Measurements from ENCODE around the gene FGD2.

FGD2 gene

DNA sequence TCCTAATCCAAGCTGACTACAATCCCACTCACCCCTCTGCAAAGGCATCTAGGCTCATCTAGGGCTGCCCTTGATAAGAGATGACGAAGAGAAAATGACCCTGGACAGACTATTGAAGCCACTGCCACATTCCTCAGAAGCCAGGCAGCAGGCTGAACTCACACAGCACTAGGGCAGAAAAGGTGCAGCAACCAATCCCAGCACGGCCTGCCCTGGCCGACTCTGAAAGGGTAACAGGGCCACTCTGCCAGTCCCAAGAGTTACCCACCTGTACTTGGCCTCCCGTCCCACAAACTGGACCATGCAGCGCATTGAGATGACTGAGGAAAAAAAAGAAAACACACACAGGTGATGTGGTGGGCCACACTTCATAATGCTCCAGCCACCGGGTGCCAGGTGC, 28.5 kb upstream of the FGD2 start:
- no peak overlapping the region for H3K4me3 ChIP-seq (ENCODE audit: control insufficient read depth, low read depth, low read length)
- no peak for DNase-seq (ENCODE audit: low read depth)
- TF ChIP-seq CTCF (conservative IDR thresholded peaks at IDR 0.05; ENCODE audit: control insufficient read depth, insufficient read depth, low read depth, low read length) = no peak

DNA sequence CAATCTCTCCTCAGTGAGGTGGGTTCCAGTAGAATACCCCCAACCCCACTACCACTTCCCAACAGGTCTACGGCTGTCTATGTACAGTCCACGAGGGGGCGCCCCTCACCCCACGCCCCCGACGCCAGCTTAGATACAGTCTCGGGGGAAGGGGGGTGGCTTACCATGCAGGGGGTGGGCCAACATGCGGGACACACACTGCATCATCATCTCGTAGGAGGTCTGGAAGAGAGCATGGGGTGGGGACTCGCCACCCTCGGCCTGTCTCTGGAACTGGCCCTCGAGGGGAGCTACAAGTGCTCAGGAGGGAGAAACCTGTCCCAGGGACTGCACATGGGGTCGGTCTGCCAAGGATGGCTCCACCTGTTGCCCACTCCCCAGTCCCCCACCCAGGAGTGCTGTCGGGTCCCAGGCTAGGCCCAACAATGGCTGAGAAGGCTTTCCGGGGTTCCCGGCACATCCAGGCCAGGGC, 27.9 kb upstream of the FGD2 start:
- peak; percentile 42 for DNase-seq (ENCODE audit: low read depth)
- no peak overlapping the region for H3K4me3 ChIP-seq (ENCODE audit: control insufficient read depth, low read depth, low read length)
- peak; percentile 37 for TF ChIP-seq CTCF (conservative IDR thresholded peaks at IDR 0.05; ENCODE audit: control insufficient read depth, insufficient read depth, low read depth, low read length)

GRCh38 chr6:36978421-36979346, 26.8 kb upstream of the FGD2 start:
- DNase-seq (ENCODE audit: low read depth) = no peak
- TF ChIP-seq CTCF (conservative IDR thresholded peaks at IDR 0.05; ENCODE audit: control insufficient read depth, insufficient read depth, low read depth, low read length) = no peak
- H3K4me3 ChIP-seq (ENCODE audit: control insufficient read depth, low read depth, low read length) = no peak overlapping the region

GRCh38 chr6:36979347-36979742, 26.1 kb upstream of the FGD2 start:
- DNase-seq (ENCODE audit: low read depth) = peak; percentile 62
- peak; percentile 85 for TF ChIP-seq CTCF (conservative IDR thresholded peaks at IDR 0.05; ENCODE audit: control insufficient read depth, insufficient read depth, low read depth, low read length)
- H3K4me3 ChIP-seq (ENCODE audit: control insufficient read depth, low read depth, low read length) = no peak overlapping the region

GRCh38 chr6:36980129-36980528, 25.3 kb upstream of the FGD2 start:
- TF ChIP-seq CTCF (conservative IDR thresholded peaks at IDR 0.05; ENCODE audit: control insufficient read depth, insufficient read depth, low read depth, low read length) = no peak
- DNase-seq (ENCODE audit: low read depth) = no peak
- no peak overlapping the region for H3K4me3 ChIP-seq (ENCODE audit: control insufficient read depth, low read depth, low read length)

DNA sequence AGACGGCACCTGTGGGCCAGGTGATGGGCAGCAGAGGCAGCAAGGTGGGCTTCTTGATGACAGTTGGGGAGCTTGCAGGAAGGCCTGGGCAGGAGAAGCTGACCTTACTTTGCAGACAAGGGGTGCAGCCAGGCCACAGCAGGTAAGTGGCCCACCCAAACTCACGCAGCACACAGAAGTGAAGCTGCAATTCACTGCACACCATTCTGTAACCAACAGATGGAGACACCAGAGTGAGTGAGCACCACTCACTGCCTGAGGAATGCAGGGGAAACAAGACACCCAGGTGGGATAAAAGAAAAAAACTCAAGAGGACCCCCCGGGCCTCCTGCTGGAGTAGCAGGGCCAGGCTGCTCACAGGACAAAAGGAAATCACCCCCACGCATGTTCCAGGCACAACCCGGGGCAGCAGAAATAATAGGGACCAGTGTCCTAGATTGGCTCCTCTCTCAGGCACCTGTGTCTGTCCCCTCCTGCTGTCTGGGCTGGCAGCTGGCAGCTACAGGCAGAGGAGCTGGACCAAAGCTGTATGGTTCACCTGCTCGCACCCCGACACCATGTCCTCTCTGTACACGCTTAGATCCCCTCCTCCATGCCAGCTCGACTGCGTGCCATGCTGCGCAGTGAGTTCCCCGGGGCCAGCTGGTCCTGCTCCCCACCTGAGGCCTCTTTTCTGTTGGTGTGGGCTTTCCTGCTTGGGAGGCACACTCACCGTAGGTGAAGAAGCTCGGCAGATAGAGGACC, 24.4 kb upstream of the FGD2 start:
- H3K4me3 ChIP-seq (ENCODE audit: control insufficient read depth, low read depth, low read length) = no peak overlapping the region
- no peak for TF ChIP-seq CTCF (conservative IDR thresholded peaks at IDR 0.05; ENCODE audit: control insufficient read depth, insufficient read depth, low read depth, low read length)
- DNase-seq (ENCODE audit: low read depth) = no peak
